DMS153 treated with DMSO at 0.1 percent for 48 hours (cell line): Measurements from ENCODE around the gene PFKFB3.
"Not testable (repeated sequence)": the region's sequence is repeated elsewhere in the genome, so short reads cannot be mapped to it uniquely, and the experiment has no call there.

Experiments used
- DNase-seq: peaks from one replicate; lab custom pipeline; 2025; ENCODE audit not compliant: unreplicated experiment; lab: John Stamatoyannopoulos, UW

Gene PFKFB3

GRCh38 chr10:6201516-6201975, 1.2 kb upstream of the PFKFB3 start:
- DNase-seq, result no peak

- DNase-seq, result no peak
These were observed 541 bp upstream of the PFKFB3 start for GRCh38 chr10:6202098-6202683.

- DNase-seq, result no peak
These were observed 765 bp downstream of the PFKFB3 start for GRCh38 chr10:6203331-6204062.

- no peak for DNase-seq
These were observed 1.3 kb downstream of the PFKFB3 start for GRCh38 chr10:6204063-6204340.

- DNase-seq, result no peak
These were observed 1.8 kb downstream of the PFKFB3 start for GRCh38 chr10:6204341-6205191.

- not testable (repeated sequence) for DNase-seq
These were observed 3.8 kb downstream of the PFKFB3 start for GRCh38 chr10:6206486-6206885.

- DNase-seq, result no peak
These were observed 4.9 kb downstream of the PFKFB3 start for GRCh38 chr10:6207658-6208057.

- DNase-seq, result no peak
These were observed 6.1 kb downstream of the PFKFB3 start for GRCh38 chr10:6208799-6209235.

- DNase-seq, result no peak
These were observed 8.6 kb downstream of the PFKFB3 start for GRCh38 chr10:6211341-6211670.

GRCh38 chr10:6211671-6212635, 9.2 kb downstream of the PFKFB3 start:
- no peak for DNase-seq

- no peak for DNase-seq
These were observed 10.1 kb downstream of the PFKFB3 start for GRCh38 chr10:6212806-6213205.

- DNase-seq, result no peak
These were observed 10.6 kb downstream of the PFKFB3 start for GRCh38 chr10:6213257-6213905.

- DNase-seq, result no peak
These were observed 11.2 kb downstream of the PFKFB3 start for GRCh38 chr10:6213908-6214307.

- no peak for DNase-seq
These were observed 11.9 kb downstream of the PFKFB3 start for GRCh38 chr10:6214612-6215011.

- DNase-seq, result no peak
These were observed 12.5 kb downstream of the PFKFB3 start for GRCh38 chr10:6215241-6215640.

GRCh38 chr10:6215683-6216484, 13.2 kb downstream of the PFKFB3 start:
- no peak for DNase-seq

- no peak for DNase-seq
These were observed 14.2 kb downstream of the PFKFB3 start for GRCh38 chr10:6216916-6217315.

- no peak for DNase-seq
These were observed 14.9 kb downstream of the PFKFB3 start for GRCh38 chr10:6217611-6218010.

- DNase-seq, result no peak
These were observed 16.2 kb downstream of the PFKFB3 start for GRCh38 chr10:6218692-6219493.
